Measurements from ENCODE around the gene RER1.

- TF ChIP-seq, protein P1, sequence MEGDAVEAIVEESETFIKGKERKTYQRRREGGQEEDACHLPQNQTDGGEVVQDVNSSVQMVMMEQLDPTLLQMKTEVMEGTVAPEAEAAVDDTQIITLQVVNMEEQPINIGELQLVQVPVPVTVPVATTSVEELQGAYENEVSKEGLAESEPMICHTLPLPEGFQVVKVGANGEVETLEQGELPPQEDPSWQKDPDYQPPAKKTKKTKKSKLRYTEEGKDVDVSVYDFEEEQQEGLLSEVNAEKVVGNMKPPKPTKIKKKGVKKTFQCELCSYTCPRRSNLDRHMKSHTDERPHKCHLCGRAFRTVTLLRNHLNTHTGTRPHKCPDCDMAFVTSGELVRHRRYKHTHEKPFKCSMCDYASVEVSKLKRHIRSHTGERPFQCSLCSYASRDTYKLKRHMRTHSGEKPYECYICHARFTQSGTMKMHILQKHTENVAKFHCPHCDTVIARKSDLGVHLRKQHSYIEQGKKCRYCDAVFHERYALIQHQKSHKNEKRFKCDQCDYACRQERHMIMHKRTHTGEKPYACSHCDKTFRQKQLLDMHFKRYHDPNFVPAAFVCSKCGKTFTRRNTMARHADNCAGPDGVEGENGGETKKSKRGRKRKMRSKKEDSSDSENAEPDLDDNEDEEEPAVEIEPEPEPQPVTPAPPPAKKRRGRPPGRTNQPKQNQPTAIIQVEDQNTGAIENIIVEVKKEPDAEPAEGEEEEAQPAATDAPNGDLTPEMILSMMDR (conservative IDR thresholded peaks at IDR 0.05 in 1 of 2, IDR thresholded peaks at IDR 0.05 in 1 of 2; ENCODE audit: extremely low read depth in 1 of 2, insufficient read depth in 1 of 2, low read depth in 1 of 2, low read length in 2 of 2): no peak
- TF ChIP-seq EZH2 (IDR thresholded peaks at IDR 0.05; ENCODE audit: borderline replicate concordance, low read length): no peak
Observed at GRCh38 chr1:2397007-2397679, 5.5 kb downstream of the RER1 start.
